Breast epithelium (tissue), 4 donors: ENCODE data around the gene ARHGEF33. TPM values are rescaled to one million over a fixed set of nuclear protein-coding genes. Genes with fewer than 3 reads are reported as not detected.

ENCODE experiments used
- DNase-seq, 2 donors: peaks; one replicate each; pipeline ENCODE4 v3.0.0-alpha.2; 2019; ENCODE audit warnings: low spot score in 2 of 2
- H3K27ac ChIP-seq, 2 donors: fragments of 200-600 bp; sonication (generic) in 1 of 2; one replicate each; pipeline ENCODE4 v1.5.1; 2016 to 2019; ENCODE audit warnings: mild to moderate bottlenecking in 1 of 2
- H3K27me3 ChIP-seq, 2 donors: fragments of 200-600 bp; sonication (generic) in 1 of 2; one replicate each; pipeline versions ENCODE4 v1.5.1 to v1.6.0; 2017 to 2019; ENCODE audit warnings: control low read depth in 1 of 2, mild to moderate bottlenecking in 1 of 2
- H3K36me3 ChIP-seq: fragments of 200-600 bp; one replicate; pipeline ENCODE4 v1.5.1; 2019
- H3K4me1 ChIP-seq, 2 donors: fragments of 200-600 bp; sonication (generic); one replicate each; pipeline ENCODE4 v1.5.1; 2016 to 2019; ENCODE audit warnings: control low read depth in 1 of 2
- H3K4me3 ChIP-seq, 3 donors: fragments of 200-600 bp; sonication (generic); 1 replicate in 2 of 3; 2 replicates in 1 of 3; pipeline ENCODE4 v1.5.1; 2016 to 2019; ENCODE audit warnings: mild to moderate bottlenecking in 3 of 3, moderate library complexity in 2 of 3
- H3K9me3 ChIP-seq, 2 donors: fragments of 200-600 bp; sonication (generic) in 1 of 2; one replicate each; pipeline ENCODE4 v1.5.1; 2016 to 2019; ENCODE audit warnings: control low read depth in 1 of 2
- CTCF ChIP-seq, 3 donors: fragments of 450-650 bp; IDR thresholded peaks; one replicate each; pipeline ENCODE4 v1.5.1; 2016 to 2017; ENCODE audit warnings: antibody characterized with exemption in 3 of 3, mild to moderate bottlenecking in 3 of 3, moderate library complexity in 3 of 3
- POLR2A ChIP-seq: fragments of 450-650 bp; IDR thresholded peaks from one replicate; pipeline ENCODE4 v1.6.1; 2016; ENCODE audit warnings: antibody characterized with exemption, mild to moderate bottlenecking, moderate library complexity
- POLR2AphosphoS5 ChIP-seq, 3 donors: sonication (generic); formaldehyde crosslinking; IDR thresholded peaks; one replicate each; pipeline ENCODE4 v1.6.1; 2017; ENCODE audit warnings: antibody characterized with exemption in 3 of 3
- intact Hi-C: fragments of 100-400 bp; cut with DNase I; formaldehyde crosslinking; loops from one replicate; pipeline ENCODE4 v1.15.1; 2023; ENCODE audit warnings: low total_unique reads
- total RNA-seq, 3 donors: library from RNA; depleted of rRNA; stranded (reverse); fragments of >200 nt; gene quantifications; one replicate each; pipeline ENCODE4 v1.1.0, GENCODE V29; 2016

The ARHGEF33 gene
- total RNA-seq, 3 donors from 2014 or later, result 1.6 to 2.2 (median 1.9) TPM

- H3K9me3 ChIP-seq, result no peaks in the 10 kb centered on the region
- no peak for DNase-seq
- H3K36me3 ChIP-seq, result no peaks in the 10 kb centered on the region
- no peak for TF ChIP-seq CTCF (IDR thresholded peaks at IDR 0.05)
- no peak for TF ChIP-seq POLR2A
- TF ChIP-seq POLR2AphosphoS5 (IDR thresholded peaks at IDR 0.05), result no peak
- no peak overlapping the region for H3K27ac ChIP-seq
- no peaks in the 10 kb centered on the region for H3K27me3 ChIP-seq
- no peak overlapping the region for H3K4me3 ChIP-seq
- H3K4me1 ChIP-seq, result no peaks in the 10 kb centered on the region
- intact Hi-C loops, result no loop called here
Observed at GRCh38 chr2:38951766-38952165, 62.1 kb downstream of the ARHGEF33 start.

GRCh38 chr2:38957972-38958371 lies 68.3 kb downstream of the ARHGEF33 start:
- H3K9me3 ChIP-seq, result no peaks in the 10 kb centered on the region
- TF ChIP-seq CTCF (IDR thresholded peaks at IDR 0.05) (no peak), POLR2AphosphoS5 (IDR thresholded peaks at IDR 0.05) (no peak), POLR2A (no peak)
- no peaks in the 10 kb centered on the region for H3K36me3 ChIP-seq
- no peak for DNase-seq
- no peak overlapping the region for H3K4me3 ChIP-seq
- H3K4me1 ChIP-seq, result no peaks in the 10 kb centered on the region
- no peak overlapping the region for H3K27ac ChIP-seq
- intact Hi-C loops, result no loop called here
- no peaks in the 10 kb centered on the region for H3K27me3 ChIP-seq

GRCh38 chr2:38959466-38959865 lies 69.8 kb downstream of the ARHGEF33 start:
- H3K4me1 ChIP-seq, result no peaks in the 10 kb centered on the region
- H3K27ac ChIP-seq, result no peak overlapping the region
- H3K27me3 ChIP-seq, result no peaks in the 10 kb centered on the region
- H3K9me3 ChIP-seq, result no peaks in the 10 kb centered on the region
- TF ChIP-seq CTCF (IDR thresholded peaks at IDR 0.05) (no peak), POLR2A (no peak), POLR2AphosphoS5 (IDR thresholded peaks at IDR 0.05) (no peak)
- intact Hi-C loops, result no loop called here
- no peak for DNase-seq
- H3K4me3 ChIP-seq, result peak overlapping the region in 2 of 3 donors; percentile 53 to 74
- H3K36me3 ChIP-seq, result no peaks in the 10 kb centered on the region

GRCh38 chr2:38959938-38960608 lies 70.4 kb downstream of the ARHGEF33 start:
- Histone ChIP-seq H3K4me3 (peak overlapping the region; percentile 35 to 74 (median 53)), H3K27me3 (no peaks in the 10 kb centered on the region), H3K36me3 (no peaks in the 10 kb centered on the region), H3K27ac (no peak overlapping the region), H3K4me1 (no peaks in the 10 kb centered on the region), H3K9me3 (no peaks in the 10 kb centered on the region)
- TF ChIP-seq CTCF (IDR thresholded peaks at IDR 0.05) (peak in 1 of 3 donors; percentile 13), POLR2AphosphoS5 (IDR thresholded peaks at IDR 0.05) (no peak)
- intact Hi-C loops, result no loop called here
- peak in 1 of 2 donors; percentile 27 for DNase-seq

GRCh38 chr2:38960609-38961320 lies 71.1 kb downstream of the ARHGEF33 start:
- Histone ChIP-seq H3K36me3 (no peaks in the 10 kb centered on the region), H3K27me3 (no peaks in the 10 kb centered on the region), H3K4me3 (peak overlapping the region; percentile 35 to 74 (median 53)), H3K4me1 (no peaks in the 10 kb centered on the region), H3K9me3 (no peaks in the 10 kb centered on the region), H3K27ac (no peak overlapping the region)
- no peak for DNase-seq
- no peak for TF ChIP-seq CTCF (IDR thresholded peaks at IDR 0.05)
- TF ChIP-seq POLR2A, result no peak
- TF ChIP-seq POLR2AphosphoS5 (IDR thresholded peaks at IDR 0.05), result no peak
- intact Hi-C loops, result no loop called here
